Measurements from ENCODE around the gene ITIH3.
A peak's percentile ranks its signal among the peaks of the same experiment; 100 is the strongest.

Gene ITIH3

DNA sequence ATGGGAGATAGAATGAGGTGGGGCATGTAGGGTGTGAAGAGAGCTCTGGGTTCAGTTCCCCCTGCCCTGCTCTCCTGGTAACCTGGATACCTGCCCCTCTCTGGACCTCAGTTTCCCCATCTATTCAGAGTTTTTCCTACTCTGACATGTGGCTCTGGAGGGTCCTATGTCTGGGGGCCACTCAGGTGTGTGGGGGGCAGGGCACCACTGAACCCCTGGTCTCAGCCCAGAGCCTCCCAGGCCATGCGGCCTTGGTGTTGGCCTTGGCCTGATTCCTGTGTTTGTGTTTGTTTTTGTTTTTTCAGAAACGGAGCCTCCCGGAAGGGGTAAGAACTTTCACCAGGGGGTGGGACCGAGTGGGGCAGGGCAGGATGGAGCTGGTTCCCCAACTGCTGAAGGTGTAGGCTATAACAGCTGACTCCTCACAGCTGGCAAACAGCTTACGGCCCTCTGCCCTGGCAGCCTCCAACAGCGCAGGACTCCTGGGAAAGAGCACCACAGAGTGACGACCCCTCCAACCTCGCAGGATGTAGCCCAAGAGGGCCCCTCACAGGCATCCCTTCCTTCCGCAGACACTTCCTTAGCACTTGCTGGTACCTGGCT lies 803 bp downstream of the ITIH3 start:
- DNase-seq (ENCODE audit: low read depth in 2 of 2), result no peak

DNA sequence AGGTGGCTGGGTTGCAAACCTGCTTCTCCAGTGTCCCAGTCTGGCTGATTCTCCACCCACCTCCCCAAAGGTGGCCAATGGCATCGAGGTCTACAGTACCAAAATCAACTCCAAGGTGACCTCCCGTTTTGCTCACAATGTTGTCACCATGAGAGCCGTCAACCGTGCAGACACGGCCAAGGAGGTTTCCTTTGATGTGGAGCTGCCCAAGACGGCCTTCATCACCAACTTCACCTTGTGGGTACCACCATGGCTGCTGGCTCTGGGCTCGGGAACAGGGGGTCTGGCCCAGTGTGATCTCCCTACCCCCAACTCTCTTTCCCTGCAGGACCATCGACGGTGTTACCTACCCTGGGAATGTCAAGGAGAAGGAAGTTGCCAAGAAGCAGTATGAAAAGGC lies 1.8 kb downstream of the ITIH3 start:
- no peak for DNase-seq (ENCODE audit: low read depth in 2 of 2)

DNA sequence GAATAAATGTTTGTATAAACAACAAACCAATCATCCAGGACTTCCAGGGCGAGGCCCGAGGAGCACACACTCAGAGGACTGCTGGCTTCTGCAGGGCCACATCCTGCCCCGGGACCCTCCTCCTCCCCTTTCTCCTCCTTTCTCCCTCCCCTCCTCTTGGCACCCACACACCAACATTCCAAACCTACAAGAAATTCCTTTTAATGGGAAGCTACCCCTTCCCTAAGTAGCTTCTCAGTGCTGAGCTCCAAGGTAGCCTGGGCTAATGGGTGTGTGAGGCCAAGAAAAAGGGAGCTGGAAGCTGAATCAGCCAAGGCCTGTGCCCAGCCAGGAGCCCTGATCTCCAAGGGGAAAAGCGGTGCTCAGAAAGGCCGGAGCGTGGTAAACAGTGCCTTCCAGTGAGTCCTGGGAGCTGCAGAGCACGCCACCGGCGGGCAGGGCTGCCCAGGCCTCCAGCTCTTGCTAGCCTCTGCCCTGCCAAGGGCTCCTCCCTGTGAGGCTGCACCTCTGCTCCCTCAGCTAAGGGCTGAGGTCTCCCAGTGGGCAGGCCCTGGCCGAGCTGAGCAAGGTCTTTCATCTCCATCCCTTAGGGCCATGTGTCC lies 3.9 kb downstream of the ITIH3 start:
- no peak for DNase-seq (ENCODE audit: low read depth in 2 of 2)

DNA sequence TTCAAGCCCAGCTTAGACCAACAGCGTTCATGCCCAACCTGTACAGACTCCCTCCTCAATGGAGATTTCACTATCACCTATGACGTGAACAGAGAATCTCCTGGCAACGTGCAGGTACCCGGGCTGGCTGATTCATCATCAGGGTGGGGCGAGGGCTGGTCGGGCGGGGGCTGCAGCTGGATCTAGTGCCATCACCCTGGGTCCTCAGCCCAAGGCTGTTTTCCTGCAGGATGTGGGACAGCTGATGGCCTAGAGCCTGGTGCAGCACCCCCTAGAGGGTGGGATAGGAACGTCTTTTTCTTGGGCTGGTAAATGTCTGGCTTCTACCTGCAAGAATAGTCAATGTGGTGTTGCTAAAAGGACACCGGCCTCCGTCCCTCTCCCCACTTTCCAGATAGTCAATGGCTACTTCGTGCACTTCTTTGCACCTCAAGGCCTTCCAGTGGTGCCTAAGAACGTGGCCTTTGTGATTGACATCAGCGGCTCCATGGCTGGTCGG lies 4.4 kb downstream of the ITIH3 start:
- DNase-seq (ENCODE audit: low read depth in 2 of 2), result no peak

DNA sequence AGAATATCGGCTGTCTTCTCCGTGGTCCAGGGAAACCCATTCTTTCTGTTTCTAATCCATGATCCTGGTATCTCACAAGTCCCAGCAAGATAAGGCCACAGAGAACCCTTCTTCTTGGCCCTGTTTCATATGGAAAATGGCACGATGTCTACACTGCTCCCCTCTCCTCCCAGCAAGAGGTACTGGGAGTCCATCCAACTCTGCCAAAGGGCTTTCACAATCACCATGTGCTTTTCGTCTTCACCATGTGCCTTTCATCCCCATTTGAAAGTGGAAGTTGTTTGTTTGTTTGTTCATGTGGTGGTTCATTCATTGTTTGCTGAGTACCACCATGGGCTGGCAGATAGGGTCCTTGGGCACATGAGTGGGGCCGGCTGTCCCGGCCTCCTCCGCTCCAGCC lies 5.5 kb downstream of the ITIH3 start:
- no peak for DNase-seq (ENCODE audit: low read depth in 2 of 2)

DNA sequence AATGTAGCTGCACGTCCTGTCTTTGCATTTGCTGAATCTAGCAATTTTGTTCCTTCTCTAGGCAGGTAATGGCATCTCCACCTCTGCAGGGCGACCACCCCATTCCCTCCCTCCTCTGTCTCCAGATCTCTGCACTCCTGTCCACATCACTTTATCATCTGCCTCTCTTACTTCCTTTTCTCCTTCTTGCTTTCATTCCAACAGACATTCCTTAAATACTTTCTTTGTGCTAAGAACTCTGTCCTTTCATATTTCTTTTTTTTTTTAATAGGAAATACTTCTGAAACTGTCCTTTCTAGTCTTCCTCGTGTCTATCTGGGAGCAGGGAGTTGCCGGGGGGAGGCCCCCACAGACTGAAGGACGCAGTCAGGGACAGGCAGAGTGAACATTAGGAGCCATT lies 7.2 kb downstream of the ITIH3 start:
- DNase-seq (ENCODE audit: low read depth in 2 of 2), result peak in 1 of 2 experiments; percentile 3

DNA sequence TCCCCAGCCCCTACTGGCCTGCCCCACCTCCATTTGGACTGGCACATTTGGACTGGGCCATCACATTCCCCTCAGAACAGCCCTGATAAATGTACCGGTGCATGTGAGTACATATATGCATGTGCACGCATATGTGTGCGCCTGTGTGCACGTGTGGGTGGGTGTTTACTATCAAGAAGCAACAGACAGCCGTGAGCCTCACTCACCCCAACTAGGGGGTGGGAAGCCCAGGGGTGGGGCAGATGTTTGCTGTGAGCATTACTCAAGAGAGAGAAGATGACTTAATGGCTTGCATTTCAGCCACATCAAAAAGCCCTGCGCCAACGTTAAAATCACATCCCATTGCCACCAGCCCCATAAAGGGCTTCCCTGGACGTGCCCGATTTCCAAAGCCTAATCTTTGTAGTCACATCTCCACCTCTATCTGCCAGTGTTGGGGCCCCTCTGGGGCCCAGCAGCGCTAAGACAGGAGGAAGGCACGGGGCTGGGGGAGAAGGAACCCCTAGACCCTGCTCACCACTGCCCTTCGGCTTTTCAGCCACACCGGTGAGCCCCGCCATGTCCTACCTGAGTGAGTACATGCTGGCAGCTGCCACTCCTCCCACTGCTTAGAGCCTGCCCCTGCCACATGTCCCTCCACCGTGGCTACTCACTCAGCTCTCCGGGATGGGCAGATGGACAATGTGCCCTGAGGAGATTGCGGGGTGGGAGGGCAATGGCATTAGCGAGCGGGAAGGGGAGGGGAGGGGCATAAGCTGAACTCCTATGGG lies 10.9 kb downstream of the ITIH3 start:
- DNase-seq (ENCODE audit: low read depth in 2 of 2), result no peak

DNA sequence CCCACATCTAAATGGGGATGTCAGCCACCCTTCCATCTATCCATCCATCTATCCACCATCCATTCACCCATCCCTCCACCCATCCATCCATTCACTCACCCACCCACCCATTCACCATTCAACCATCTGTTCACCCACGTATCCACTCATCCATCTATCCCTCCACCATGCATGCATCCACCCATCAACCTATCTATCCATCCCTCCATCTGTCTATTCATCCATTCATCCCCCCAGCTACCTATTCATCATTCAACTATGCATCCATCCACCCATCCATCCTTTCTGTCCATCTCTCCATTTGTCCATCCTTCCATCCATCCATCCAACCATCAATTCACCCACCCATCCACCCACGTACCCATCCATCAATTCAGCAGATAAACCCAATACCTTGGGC lies 14.6 kb downstream of the ITIH3 start:
- DNase-seq (ENCODE audit: low read depth in 2 of 2), result no peak

DNA sequence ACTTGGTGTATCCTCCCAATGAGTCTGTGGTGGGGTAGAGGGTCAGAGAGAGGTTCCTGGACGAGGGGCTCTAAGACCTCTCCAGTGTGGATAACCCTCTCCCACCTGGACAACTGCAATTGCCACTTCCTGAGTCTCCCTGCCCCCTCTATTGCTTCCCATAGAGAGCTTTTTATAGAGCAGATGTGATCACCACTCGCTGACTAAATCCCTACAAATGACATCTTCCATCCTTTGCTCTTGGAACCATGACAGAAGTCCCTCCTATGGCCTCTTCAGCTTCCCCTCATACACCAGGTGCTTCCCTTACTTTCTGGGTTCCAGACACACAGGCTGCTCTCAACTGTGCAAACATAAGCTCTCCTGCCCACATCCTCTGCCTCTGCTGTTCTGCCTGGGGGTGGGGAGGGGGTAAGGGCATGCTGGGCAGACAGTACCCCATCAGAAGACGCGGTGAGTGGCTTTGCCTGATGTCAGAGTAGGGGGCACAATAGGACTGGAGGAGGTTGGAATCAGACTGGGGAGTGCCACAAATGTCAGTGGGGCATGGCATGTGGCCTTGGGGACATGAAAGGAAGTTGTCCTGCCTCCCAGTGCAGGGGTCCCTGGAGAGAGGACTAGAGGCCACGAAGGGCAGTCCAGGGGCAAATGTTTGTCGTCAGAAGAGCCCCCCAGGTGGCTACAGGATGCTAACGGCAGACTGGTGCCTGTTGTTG lies 15.2 kb downstream of the ITIH3 start:
- DNase-seq (ENCODE audit: low read depth in 2 of 2), result no peak

DNA sequence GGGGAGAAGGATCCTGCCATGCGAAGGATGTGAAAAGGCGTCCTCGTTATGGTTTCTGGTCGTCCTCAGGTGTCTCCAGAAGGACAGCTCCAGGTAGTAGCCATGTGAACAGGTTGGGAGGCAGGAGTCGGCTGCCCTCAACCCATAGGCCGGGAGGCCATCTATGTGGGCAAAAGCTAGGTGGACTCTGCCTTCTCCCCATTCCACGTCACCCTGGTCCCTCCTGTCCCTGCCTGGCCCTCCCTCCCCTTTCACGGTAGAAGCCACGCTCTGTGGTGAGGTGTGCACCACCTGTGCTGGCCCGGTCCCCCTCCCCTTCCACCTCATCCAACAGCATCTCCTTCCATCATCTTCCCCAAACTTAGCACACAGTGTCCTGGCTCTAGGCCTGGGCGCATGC lies 16.3 kb downstream of the ITIH3 start:
- no peak for DNase-seq (ENCODE audit: low read depth in 2 of 2)

DNA sequence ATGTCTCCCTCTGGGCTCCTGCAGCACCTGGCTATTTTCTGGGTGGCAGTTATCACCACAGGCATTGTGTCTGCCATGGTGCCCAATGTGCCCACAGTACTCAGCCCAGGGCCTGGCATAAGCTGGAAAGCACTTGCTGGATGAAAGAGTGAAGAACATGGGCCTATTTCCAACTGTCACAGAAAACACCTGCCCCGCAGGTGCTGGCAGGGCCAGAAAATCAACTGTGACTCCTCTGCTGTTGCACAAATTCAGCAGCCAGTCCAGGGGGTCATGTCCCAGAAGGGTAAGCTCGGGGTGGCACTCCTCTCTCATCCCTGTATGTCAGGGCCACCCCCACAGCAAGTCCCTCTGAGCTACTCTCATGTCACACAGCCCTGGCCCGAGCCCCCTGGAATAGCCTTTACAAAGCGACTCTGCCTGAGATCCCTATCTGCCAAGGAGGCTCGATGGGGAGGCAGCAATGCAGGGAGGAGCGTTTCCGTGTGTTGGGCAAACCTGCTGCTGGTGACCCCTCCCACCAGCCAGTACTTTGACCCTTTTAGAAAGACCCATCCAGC lies 16.9 kb downstream of the ITIH3 start:
- DNase-seq (ENCODE audit: low read depth in 2 of 2), result no peak

DNA sequence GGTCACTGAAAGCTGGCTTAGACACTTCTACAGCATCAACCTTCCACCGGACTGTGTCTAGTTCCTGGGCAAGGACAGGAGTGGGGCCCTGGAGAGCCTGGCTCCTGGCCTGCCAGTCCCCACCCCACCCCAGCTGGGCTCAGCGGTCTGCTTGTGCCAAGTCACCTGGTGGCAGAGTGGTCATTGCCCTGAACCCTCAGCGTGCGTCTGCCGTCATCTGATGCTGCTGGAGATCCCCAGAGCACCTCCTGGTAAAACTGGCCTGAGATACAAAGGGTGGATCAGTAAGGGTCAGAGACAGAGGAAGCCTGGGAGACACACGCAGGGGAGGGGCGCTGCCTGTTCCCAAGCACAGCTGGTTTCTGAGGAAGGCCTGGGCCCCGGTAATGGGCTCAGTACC lies 19.2 kb downstream of the ITIH3 start:
- no peak for DNase-seq (ENCODE audit: low read depth in 2 of 2)

DNA sequence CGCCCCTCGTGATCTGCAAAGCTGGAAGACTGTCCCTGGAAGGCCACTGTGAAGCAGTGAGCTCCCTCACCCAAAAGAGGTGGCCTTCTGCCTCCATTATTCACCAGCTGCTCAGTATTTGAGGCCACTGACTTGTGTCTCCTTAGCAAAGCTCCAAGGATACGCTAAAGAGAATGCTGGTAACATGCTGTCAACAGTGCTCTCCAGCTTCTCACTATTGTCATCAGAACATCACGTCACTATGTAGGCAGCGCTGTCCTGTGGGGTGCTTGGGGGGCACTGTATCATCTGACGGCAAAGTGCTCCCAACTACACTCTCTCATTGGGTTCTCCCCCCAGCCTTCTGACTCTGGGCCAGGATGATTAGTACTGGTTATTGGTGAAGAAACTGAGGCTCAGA lies 21.6 kb downstream of the ITIH3 start:
- no peak for DNase-seq (ENCODE audit: low read depth in 2 of 2)

DNA sequence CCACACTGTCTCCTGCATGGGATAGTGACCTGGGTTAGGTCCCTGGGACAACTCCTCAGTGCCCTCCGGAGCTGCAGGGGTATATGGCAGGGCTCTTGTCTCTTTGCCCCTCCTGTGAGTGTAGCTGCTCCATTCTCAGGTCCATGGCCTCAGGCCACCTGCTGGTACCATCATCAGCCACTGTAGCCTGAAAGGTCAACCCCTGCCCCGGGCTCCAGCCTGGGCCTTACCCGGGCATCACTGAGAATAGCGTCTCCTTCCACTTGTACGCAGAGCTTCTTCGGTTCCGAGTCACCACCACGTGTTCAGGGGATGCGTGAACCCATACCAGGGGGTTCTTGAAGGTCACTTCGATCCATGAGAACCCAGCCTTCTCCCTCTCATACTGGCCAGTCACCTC lies 22.1 kb downstream of the ITIH3 start:
- no peak for DNase-seq (ENCODE audit: low read depth in 2 of 2)

DNA sequence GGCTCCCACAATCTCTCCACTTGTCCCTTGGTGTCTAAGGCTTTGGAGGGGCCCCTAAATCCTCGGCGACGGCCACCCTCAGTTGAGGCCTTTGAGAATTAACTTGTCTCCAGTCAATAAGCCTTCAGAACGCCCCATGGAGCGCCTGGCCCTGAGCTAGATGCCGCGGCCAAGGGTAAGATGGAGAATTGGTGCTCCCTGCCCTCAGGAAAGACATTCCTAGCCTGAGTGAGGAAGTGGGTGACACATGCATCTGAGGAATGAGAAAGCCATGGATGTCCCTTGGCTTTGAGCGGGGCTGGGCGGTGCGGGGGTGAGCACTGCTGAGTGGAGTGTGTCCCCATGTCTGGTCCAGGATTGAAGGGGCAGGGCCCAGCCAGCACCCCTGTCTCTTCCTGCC lies 22.6 kb downstream of the ITIH3 start:
- DNase-seq (ENCODE audit: low read depth in 2 of 2), result no peak

DNA sequence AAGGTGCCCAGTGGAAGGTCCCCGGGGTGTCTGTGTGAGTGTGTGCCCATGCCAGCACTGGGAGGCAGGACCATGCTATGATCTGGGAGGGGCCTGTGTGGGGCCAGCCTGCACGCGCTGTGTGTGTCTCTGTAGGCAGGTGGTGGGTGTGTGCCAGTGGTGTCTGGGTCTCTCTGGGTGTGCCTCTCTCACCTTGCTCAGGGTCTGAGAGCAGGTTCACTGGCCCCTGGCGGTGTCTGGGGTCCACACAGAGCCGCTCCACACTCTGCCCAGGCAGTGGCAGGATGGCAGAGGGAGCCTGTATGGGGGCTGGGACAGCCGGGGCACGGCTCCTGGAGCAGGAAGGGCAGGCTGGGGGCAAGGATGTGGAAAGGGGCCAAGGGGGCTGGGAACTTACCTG lies 23.3 kb downstream of the ITIH3 start:
- DNase-seq (ENCODE audit: low read depth in 2 of 2), result no peak

DNA sequence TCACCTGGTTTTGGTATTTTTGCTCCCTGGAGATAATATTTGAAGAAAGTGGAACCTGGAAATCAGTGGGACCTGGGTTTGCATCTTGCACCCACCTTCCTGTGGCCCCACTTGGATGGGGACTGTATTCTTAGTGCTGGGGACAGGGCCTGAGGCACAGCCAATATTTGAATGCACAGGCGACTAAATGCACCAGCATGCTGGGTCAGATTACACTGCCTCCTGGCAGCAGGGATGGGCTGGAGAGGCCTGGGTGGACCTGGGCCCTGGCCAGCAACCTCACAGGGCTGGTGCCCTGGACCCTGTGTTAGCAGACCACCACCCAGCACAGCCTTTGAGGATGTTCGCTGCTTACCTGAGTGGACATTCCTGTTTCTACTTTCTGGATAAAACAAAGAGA lies 25.3 kb downstream of the ITIH3 start:
- DNase-seq (ENCODE audit: low read depth in 2 of 2), result no peak

DNA sequence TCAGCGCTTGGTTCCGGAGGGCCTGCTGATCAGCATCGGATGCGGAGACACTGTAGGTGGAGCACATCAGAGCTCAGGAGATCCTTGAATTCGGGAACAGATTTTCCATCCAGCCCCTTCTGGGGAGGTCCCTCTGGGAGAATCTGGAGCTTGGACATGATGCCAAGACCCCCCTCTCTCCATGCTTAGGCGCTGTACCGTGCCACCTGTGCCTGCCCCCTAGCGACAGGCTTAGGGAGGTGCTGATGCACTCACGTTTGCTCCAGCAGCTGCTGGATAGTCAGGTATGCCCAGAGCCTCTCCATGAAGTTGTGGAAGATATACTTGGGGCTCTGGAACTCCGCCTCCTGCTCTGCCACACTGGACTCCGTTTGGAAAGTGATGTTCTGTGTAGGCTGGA lies 26.1 kb downstream of the ITIH3 start:
- no peak for DNase-seq (ENCODE audit: low read depth in 2 of 2)

DNA sequence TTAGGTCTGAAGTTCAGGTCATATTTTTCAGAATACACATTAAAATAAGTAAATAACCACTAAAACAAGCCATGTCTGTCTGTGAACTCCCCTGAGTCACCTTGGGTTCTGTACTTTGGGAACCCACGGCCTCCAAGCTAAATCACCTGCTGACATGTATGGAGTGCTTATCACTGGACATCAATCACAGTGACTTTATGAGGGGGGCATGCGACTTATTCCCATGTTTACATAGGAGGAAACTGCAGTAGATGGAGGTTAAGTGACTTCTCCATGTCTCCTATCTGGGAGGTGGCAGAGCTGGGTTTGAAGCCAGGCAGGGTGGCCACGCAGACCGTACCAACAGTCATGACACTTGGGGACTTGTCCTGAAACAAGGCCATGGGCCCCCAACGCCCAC lies 27.8 kb downstream of the ITIH3 start:
- DNase-seq (ENCODE audit: low read depth in 2 of 2), result no peak

DNA sequence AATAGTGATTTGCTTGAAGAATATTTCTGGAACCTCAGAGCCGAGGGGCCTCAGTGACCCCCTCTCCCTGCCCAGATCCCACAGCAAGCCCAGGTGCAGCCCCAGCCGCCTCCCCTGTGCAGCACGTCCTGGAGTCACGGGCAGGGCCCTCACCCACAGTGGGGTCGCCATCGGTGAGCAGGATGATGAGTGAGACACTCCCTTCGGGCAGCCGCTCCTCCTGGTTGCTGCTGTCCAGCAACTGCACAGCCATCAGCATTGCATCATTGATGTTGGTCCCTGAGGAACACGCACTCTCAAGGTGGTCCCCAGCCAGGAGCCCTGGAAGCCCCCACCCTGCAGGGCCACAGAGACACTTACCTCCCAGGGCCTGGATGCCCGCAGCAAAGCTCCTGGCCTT lies 29.4 kb downstream of the ITIH3 start:
- no peak for DNase-seq (ENCODE audit: low read depth in 2 of 2)

DNA sequence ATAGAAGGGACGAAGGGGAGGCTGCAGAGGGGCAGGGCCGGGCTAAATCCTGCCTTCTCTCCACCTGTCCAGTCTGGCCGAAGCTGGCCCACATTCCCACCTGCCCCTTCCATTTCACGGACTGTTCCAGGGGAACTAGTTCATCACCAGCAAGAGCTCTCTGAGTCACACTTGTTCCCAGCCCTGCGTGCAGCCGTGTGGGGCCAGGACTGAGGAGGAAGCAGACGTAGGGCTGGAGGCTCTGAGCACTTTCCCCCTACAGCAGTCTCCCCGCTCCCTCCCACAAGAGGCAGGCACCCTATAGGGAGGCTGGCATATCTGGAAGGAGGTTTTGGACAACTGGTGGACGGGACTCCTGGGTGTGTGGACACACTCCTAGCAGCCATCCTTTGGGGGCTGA lies 32.8 kb downstream of the ITIH3 start:
- DNase-seq (ENCODE audit: low read depth in 2 of 2), result no peak

DNA sequence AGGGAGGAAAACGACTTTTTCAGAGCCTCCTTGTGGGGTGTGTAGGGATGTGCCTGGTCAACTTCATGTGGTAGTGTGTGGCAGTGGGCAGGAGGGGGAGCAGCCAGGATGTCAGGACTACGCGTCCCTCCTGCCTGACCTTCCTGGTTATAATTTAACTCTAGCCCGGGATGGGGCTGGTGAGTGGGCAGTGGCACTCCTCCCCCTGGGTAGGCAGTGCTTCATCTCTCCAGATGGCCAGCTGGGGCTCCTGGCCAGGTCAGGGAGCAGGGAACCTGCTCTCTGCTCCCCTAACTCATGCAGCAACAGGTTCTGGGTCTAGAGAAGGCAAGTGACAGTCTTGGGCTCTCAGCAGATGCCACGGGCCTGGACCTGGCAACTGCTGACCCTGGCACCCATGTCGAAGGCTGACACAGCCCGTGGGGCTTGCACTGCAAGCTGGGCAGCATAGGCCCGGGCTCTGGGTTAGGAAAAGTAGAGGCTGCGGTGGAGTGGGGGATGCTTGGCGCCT lies 33.3 kb downstream of the ITIH3 start:
- no peak for DNase-seq (ENCODE audit: low read depth in 2 of 2)
